H1 (cell line): ENCODE measurements around the gene RAB3A. TPM values are rescaled to one million over a fixed set of nuclear protein-coding genes. Genes with fewer than 3 reads are reported as not detected.

Experiments used
- CTCF ChIA-PET: fragments of 300-600 bp; sonication (Branson Sonifier 250); formaldehyde crosslinking; loops from one replicate; lab custom pipeline; 2021; ENCODE audit not compliant: partially characterized antibody; lab: Charles Lee
- POLR2A ChIA-PET: fragments of 300-600 bp; sonication (Branson Sonifier 250); formaldehyde crosslinking; loops from one replicate; lab custom pipeline; 2021; ENCODE audit warnings: inconsistent platforms; ENCODE audit not compliant: partially characterized antibody; lab: Charles Lee
- DNase-seq, 2 experiments: peaks; one replicate each; pipeline versions ENCODE4 v3.0.0 to v3.0.0-alpha.2; 2010 to 2022; ENCODE audit warnings: low spot score in 2 of 2, low read depth in 1 of 2, mixed read lengths in 1 of 2
- FAIRE-seq: peaks from 2 replicates; lab custom pipeline; 2011; peaks lifted over from hg19 to GRCh38; lab: Jason Lieb, UNC
- H2AFZ ChIP-seq: 2 replicates; pipeline ENCODE4 v1.8.1; 2012; ENCODE audit warnings: low read length, inconsistent platforms
- H2AK5ac ChIP-seq: 2 replicates; pipeline ENCODE4 v1.6.1; 2013; ENCODE audit warnings: low read depth, low read length
- H2BK120ac ChIP-seq: replicated peaks from 2 replicates; pipeline ENCODE3; 2013; ENCODE audit warnings: low read depth, low read length, inconsistent platforms
- H2BK12ac ChIP-seq: 2 replicates; pipeline ENCODE4 v1.6.1; 2013; ENCODE audit warnings: low read depth, low read length
- H2BK15ac ChIP-seq: 2 replicates; pipeline ENCODE4 v1.6.1; 2013; ENCODE audit warnings: low read length
- H2BK20ac ChIP-seq: 2 replicates; pipeline ENCODE4 v1.6.1; 2013; ENCODE audit warnings: low read length
- H2BK5ac ChIP-seq: 2 replicates; pipeline ENCODE4 v1.6.1; 2013; ENCODE audit warnings: low read depth, low read length
- H3K14ac ChIP-seq: 2 replicates; pipeline ENCODE4 v1.6.1; 2013; ENCODE audit warnings: inconsistent platforms; ENCODE audit not compliant: insufficient read length
- H3K18ac ChIP-seq: 2 replicates; pipeline ENCODE4 v1.6.1; 2013; ENCODE audit warnings: low read length; ENCODE audit errors: extremely low read depth
- H3K23ac ChIP-seq: 2 replicates; pipeline ENCODE4 v1.6.1; 2013; ENCODE audit warnings: inconsistent platforms; ENCODE audit not compliant: insufficient read length
- H3K23me2 ChIP-seq: 2 replicates; pipeline ENCODE4 v1.6.1; 2013; ENCODE audit warnings: low read depth, low read length
- H3K27ac ChIP-seq: 2 replicates; pipeline ENCODE4 v1.6.1; 2011; ENCODE audit warnings: low read depth, low read length, inconsistent platforms
- H3K27me3 ChIP-seq, 4 experiments: replicated peaks in 1 of 4; 1 replicate in 1 of 4; 2 replicates in 3 of 4; pipeline versions ENCODE4 v1.6.1 to v1.8.1; 2011 to 2013; ENCODE audit warnings: low read length in 3 of 4, mild to moderate bottlenecking in 3 of 4, inconsistent platforms in 2 of 4, mixed read lengths in 2 of 4, moderate library complexity in 1 of 4; ENCODE audit not compliant: control insufficient read depth in 3 of 4, insufficient read depth in 3 of 4; ENCODE audit errors: extremely low read depth in 1 of 4
- H3K36me3 ChIP-seq, 4 experiments: 2 replicates each; pipeline versions ENCODE4 v1.6.1 to v1.8.1; 2011 to 2013; ENCODE audit warnings: mild to moderate bottlenecking in 4 of 4, low read length in 3 of 4, moderate library complexity in 2 of 4, control low read depth in 1 of 4, inconsistent platforms in 1 of 4; ENCODE audit not compliant: insufficient read depth in 4 of 4, control insufficient read depth in 2 of 4
- H3K4ac ChIP-seq: replicated peaks from 2 replicates; pipeline ENCODE3; 2013; ENCODE audit warnings: low read length, low read depth, mixed read lengths, inconsistent platforms; ENCODE audit not compliant: insufficient read length
- H3K4me1 ChIP-seq, 4 experiments: replicated peaks in 1 of 4; 1 replicate in 1 of 4; 2 replicates in 3 of 4; pipeline versions ENCODE4 v1.6.1 to v1.8.1; 2011 to 2013; ENCODE audit warnings: low read length in 3 of 4, inconsistent platforms in 2 of 4, mixed read lengths in 1 of 4; ENCODE audit not compliant: insufficient read depth in 4 of 4, control insufficient read depth in 3 of 4
- H3K4me2 ChIP-seq, 2 experiments: 2 replicates each; pipeline versions ENCODE4 v1.6.1 to v1.8.1; 2011 to 2013; ENCODE audit warnings: low read depth in 2 of 2, low read length in 2 of 2, control low read depth in 1 of 2, inconsistent platforms in 1 of 2, mild to moderate bottlenecking in 1 of 2; ENCODE audit not compliant: insufficient read depth in 1 of 2
- H3K4me3 ChIP-seq, 4 experiments: fragments of 200-600, 300-600 bp in 1 of 4; sonication (generic), shearing (Covaris generic), sonication (Bioruptor Twin) in 1 of 4; 2 replicates each; pipeline versions ENCODE4 v1.5.1 to v1.8.1; 2011 to 2016; ENCODE audit warnings: low read length in 4 of 4, low read depth in 3 of 4, control low read depth in 2 of 4, inconsistent platforms in 2 of 4, mild to moderate bottlenecking in 2 of 4, mixed read lengths in 1 of 4, moderate library complexity in 1 of 4; ENCODE audit not compliant: insufficient read depth in 2 of 4; ENCODE audit errors: extremely low read depth in 1 of 4
- H3K56ac ChIP-seq: replicated peaks from 2 replicates; pipeline ENCODE3; 2013; ENCODE audit warnings: low read depth, mild to moderate bottlenecking, mixed read lengths, low read length, inconsistent platforms; ENCODE audit not compliant: insufficient read length
- H3K79me1 ChIP-seq: 2 replicates; pipeline ENCODE4 v1.6.1; 2013; ENCODE audit warnings: low read depth, low read length, control low read depth
- H3K79me2 ChIP-seq, 2 experiments: 2 replicates each; pipeline versions ENCODE4 v1.6.1 to v1.8.1; 2012 to 2013; ENCODE audit warnings: low read length in 2 of 2, mild to moderate bottlenecking in 2 of 2, inconsistent platforms in 1 of 2; ENCODE audit not compliant: insufficient read depth in 2 of 2, control insufficient read depth in 1 of 2
- H3K9ac ChIP-seq, 4 experiments: replicated peaks in 1 of 4; 1 replicate in 1 of 4; 2 replicates in 3 of 4; pipeline versions ENCODE4 v1.6.1 to v1.8.1; 2011 to 2013; ENCODE audit warnings: low read depth in 3 of 4, low read length in 3 of 4, control low read depth in 2 of 4, mild to moderate bottlenecking in 2 of 4, moderate library complexity in 2 of 4, inconsistent platforms in 1 of 4; ENCODE audit errors: extremely low read depth in 1 of 4
- H3K9me3 ChIP-seq, 2 experiments: 2 replicates each; pipeline versions ENCODE4 v1.6.1 to v1.8.1; 2012 to 2013; ENCODE audit warnings: mild to moderate bottlenecking in 2 of 2, moderate library complexity in 2 of 2, control low read depth in 1 of 2, inconsistent platforms in 1 of 2, low read depth in 1 of 2, low read length in 1 of 2, mixed read lengths in 1 of 2; ENCODE audit not compliant: insufficient read depth in 2 of 2
- H4K20me1 ChIP-seq, 2 experiments: replicated peaks in 1 of 2; 2 replicates each; pipeline versions ENCODE3 to v1.8.1; 2011 to 2013; ENCODE audit warnings: inconsistent platforms in 2 of 2, low read length in 2 of 2, mild to moderate bottlenecking in 1 of 2; ENCODE audit not compliant: insufficient read depth in 2 of 2, control insufficient read depth in 1 of 2
- H4K5ac ChIP-seq: 2 replicates; pipeline ENCODE4 v1.6.1; 2013; ENCODE audit warnings: low read length, low read depth, mixed read lengths, inconsistent platforms; ENCODE audit not compliant: insufficient read length
- H4K8ac ChIP-seq: 2 replicates; pipeline ENCODE4 v1.8.0; 2013; ENCODE audit warnings: mild to moderate bottlenecking, moderate library complexity, low read length, inconsistent platforms; ENCODE audit not compliant: insufficient read depth; ENCODE audit errors: extremely low read depth
- H4K91ac ChIP-seq: replicated peaks from 2 replicates; pipeline ENCODE3; 2013; ENCODE audit warnings: low read length, mixed read lengths, inconsistent platforms; ENCODE audit not compliant: insufficient read length
- BCL11A ChIP-seq, 2 experiments: IDR thresholded peaks; one replicate each; pipeline ENCODE4 v1.6.1; 2011; ENCODE audit warnings: low read depth in 2 of 2, low read length in 2 of 2, mild to moderate bottlenecking in 2 of 2
- CBX5 ChIP-seq: fragments of 300-800, 300-1000 bp; sonication (generic); IDR thresholded peaks from 2 replicates; pipeline ENCODE4 v1.7.1; 2016; ENCODE audit warnings: antibody characterized with exemption, low read length, low read depth
- FOSL1 ChIP-seq: IDR thresholded peaks from 2 replicates; pipeline ENCODE4 v1.6.1; 2011; ENCODE audit warnings: mild to moderate bottlenecking, low read depth, low read length, moderate library complexity; ENCODE audit not compliant: insufficient read depth
- MAFK ChIP-seq: IDR thresholded peaks from 2 replicates; pipeline ENCODE4 v1.6.1; 2012; ENCODE audit warnings: low read depth, mild to moderate bottlenecking, improper control_type of control experiment, low read length
- RXRA ChIP-seq: IDR thresholded peaks from 2 replicates; pipeline ENCODE4 v1.6.1; 2011; ENCODE audit warnings: low read depth, mild to moderate bottlenecking, low read length, moderate library complexity; ENCODE audit not compliant: insufficient read depth
- SP4 ChIP-seq: IDR thresholded peaks from 2 replicates; pipeline ENCODE4 v1.6.1; 2012; ENCODE audit warnings: low read length, inconsistent platforms
- YY1 ChIP-seq: IDR thresholded peaks from 2 replicates; pipeline ENCODE4 v1.6.1; 2011; ENCODE audit warnings: low read depth, mild to moderate bottlenecking, low read length
- WGBS, 2 experiments: shearing (Covaris generic) in 1 of 2; methylation state at CpG; one replicate each; pipeline versions ENCODE4 v1.1.6 to v1.1.7; 2013 to 2015; ENCODE audit warnings: low lambda C conversion rate in 2 of 2, mixed read lengths in 2 of 2, inconsistent platforms in 1 of 2, low coverage in 1 of 2, missing lambda C conversion rate in 1 of 2; ENCODE audit not compliant: insufficient replicate concordance in 2 of 2, insufficient coverage in 1 of 2, insufficient read length in 1 of 2; ENCODE audit errors: extremely low coverage in 1 of 2, missing lambda C conversion rate in 1 of 2; 5-methylcytosine and 5-hydroxymethylcytosine counted together
- polyA plus RNA-seq, 7 experiments: library from polyadenylated mRNA; depleted of rRNA in 3 of 7; stranded (reverse) in 5 of 7; unstranded in 2 of 7; fragments of >200 nt in 5 of 7; fragments of 200-250 nt in 2 of 7; gene quantifications; 1 replicate in 5 of 7; 2 replicates in 1 of 7; 4 replicates in 1 of 7; pipeline versions ENCODE4 v1.2.1 to v1.2.3, GENCODE V29; 2011 to 2013; ENCODE audit warnings: missing spikeins in 2 of 7, mixed read lengths in 2 of 7
- total RNA-seq: library from RNA; stranded (reverse); fragmentation: NEBNext Ultra II Directional; extraction: Animal tissue kit (Norgen Biotek cat#: 25700); gene quantifications from 2 replicates; pipeline ENCODE4 v1.2.1, GENCODE V29; 2021

RAB3A gene
- total and polyA plus RNA-seq, 2 of the 8 experiments (the other 6 are each of a cell fraction or from before 2014, with no cell fraction given) = 13.6 to 14.2 TPM

GRCh38 chr19:18158467-18158866, 45.4 kb downstream of the RAB3A start:
- Histone ChIP-seq H4K20me1 (peaks cover 4 to 26% of the 10 kb centered on the region in 2 experiments), H2AFZ (no peak overlapping the region), H3K9ac (no peak overlapping the region), H4K8ac (no peak overlapping the region), H3K14ac (no peak overlapping the region), H3K27ac (no peak overlapping the region), H2BK120ac (no peak overlapping the region), H3K23me2 (peaks cover 11% of the 10 kb centered on the region), H3K56ac (no peak overlapping the region), H3K4me1 (peaks cover 0 to 15% (median 11%) of the 10 kb centered on the region in 4 experiments; a peak in 6 of 7 replicates), H4K91ac (no peak overlapping the region), H3K18ac (no peak overlapping the region), H3K4me3 (no peak overlapping the region), H3K9me3 (no peaks in the 10 kb centered on the region), H3K23ac (no peak overlapping the region), H3K27me3 (no peaks in the 10 kb centered on the region), H2BK12ac (no peak overlapping the region), H3K4ac (no peak overlapping the region), H3K79me2 (no peaks in the 10 kb centered on the region; a peak in 1 of 4 replicates), H3K36me3 (peaks cover 0 to 24% (median 15%) of the 10 kb centered on the region in 4 experiments; a peak in 5 of 8 replicates), H4K5ac (no peak overlapping the region), H2BK20ac (no peak overlapping the region), H2BK15ac (no peak overlapping the region), H3K4me2 (no peak overlapping the region), H3K79me1 (peaks cover 4% of the 10 kb centered on the region; the same call in 1 of the 2 replicates), H2AK5ac (no peak overlapping the region), H2BK5ac (no peak overlapping the region)
- no peak for DNase-seq
- 92% methylated on average over 4 of the region's 4 CpGs; no CpG with 5 or more reads in 1 of the 2 experiments for WGBS, 2 experiments
- CTCF ChIA-PET = interaction anchor here (0.5 to 1.2 kb wide), 5 partner anchors 12 to 248 kb away, joined by 3 to 5 read pairs (median 3); no protein-coding TSS in a partner anchor
- no peak for FAIRE-seq
- POLR2A ChIA-PET = interaction anchor here (0.6 to 1.4 kb wide), 5 partner anchors 14 to 288 kb away, joined by 3 to 4 read pairs (median 3); partner anchors contain the start of gene JUND
- TF ChIP-seq FOSL1 (no peak), MAFK (no peak), CBX5 (no peak), BCL11A (IDR thresholded peaks at IDR 0.05; ENCODE audit: low read depth in 2 of 2, low read length in 2 of 2) (no peak), SP4 (no peak), YY1 (no peak), RXRA (no peak)
